PC-3 (cell line): ENCODE results near the gene RAB34. TPM values are rescaled to one million over a fixed set of nuclear protein-coding genes. Genes with fewer than 3 reads are reported as not detected.
A peak's percentile ranks its signal among the peaks of the same experiment; 100 is the strongest.

Experiments used
- ATAC-seq: fragments of 200-7000 bp; cut with Tn5 transposase; 2 replicates; pipeline ENCODE4 v1.9.1; 2020; ENCODE audit warnings: mild to moderate bottlenecking, moderate library complexity
- BruUV-seq: library from RNA; stranded (reverse); fragments of 400-500 nt; replicated peaks from 2 replicates; lab custom pipeline; 2021; lab: Mats Ljungman, UMichigan
- CTCF ChIA-PET: fragments of 300-600 bp; sonication (Branson Sonifier 250); formaldehyde crosslinking; loops from one replicate; lab custom pipeline; 2022; ENCODE audit warnings: antibody characterized with exemption; lab: Charles Lee
- POLR2A ChIA-PET: fragments of 300-600 bp; sonication (Branson Sonifier 250); formaldehyde crosslinking; loops from one replicate; lab custom pipeline; 2022; ENCODE audit warnings: antibody characterized with exemption; ENCODE audit not compliant: unreplicated experiment; lab: Charles Lee
- DNase-seq: peaks from one replicate; pipeline ENCODE4 v3.0.0-alpha.2; 2015
- H2AFZ ChIP-seq: fragments of 300-600 bp; sonication (generic); 2 replicates; pipeline ENCODE4 v1.6.0; 2016; ENCODE audit warnings: antibody characterized with exemption, low read length
- H3F3A ChIP-seq: fragments of 300-600 bp; sonication (generic); one replicate; pipeline ENCODE4 v1.6.0; 2017; ENCODE audit warnings: antibody characterized with exemption, low read length, control low read depth, mild to moderate bottlenecking; ENCODE audit not compliant: unreplicated experiment
- H3K27ac ChIP-seq: fragments of 300-600 bp; sonication (generic); 2 replicates; pipeline ENCODE4 v1.5.1; 2016; ENCODE audit warnings: mild to moderate bottlenecking, low read length
- H3K27me3 ChIP-seq: fragments of 300-600 bp; sonication (generic); 2 replicates; pipeline ENCODE4 v1.6.1; 2016; ENCODE audit warnings: low read length, mixed read lengths
- H3K36me3 ChIP-seq: fragments of 300-600 bp; sonication (generic); 2 replicates; pipeline ENCODE4 v1.6.1; 2016; ENCODE audit warnings: low read depth, mixed run types, low read length, mixed read lengths
- H3K4me1 ChIP-seq: fragments of 300-600 bp; sonication (generic); 2 replicates; pipeline ENCODE4 v1.5.1; 2016; ENCODE audit warnings: low read length; ENCODE audit not compliant: insufficient read depth
- H3K4me2 ChIP-seq: fragments of 300-600 bp; sonication (generic); 2 replicates; pipeline ENCODE4 v1.6.0; 2016; ENCODE audit warnings: low read length
- H3K4me3 ChIP-seq: fragments of 300-600 bp; sonication (generic); 2 replicates; pipeline ENCODE4 v1.5.1; 2016; ENCODE audit warnings: mild to moderate bottlenecking, low read length, mixed read lengths
- H3K79me2 ChIP-seq: fragments of 300-600 bp; sonication (generic); 2 replicates; pipeline ENCODE4 v1.6.1; 2017; ENCODE audit warnings: low read length, mixed read lengths
- H3K9ac ChIP-seq: fragments of 300-600 bp; sonication (generic); 2 replicates; pipeline ENCODE4 v1.6.0; 2016; ENCODE audit warnings: mild to moderate bottlenecking, low read length
- H3K9me2 ChIP-seq: fragments of 300-600 bp; sonication (generic); replicated peaks from 2 replicates; pipeline ENCODE4 v1.6.1; 2016; ENCODE audit warnings: mixed run types, low read length, mixed read lengths
- H3K9me3 ChIP-seq: fragments of 300-600 bp; sonication (generic); 2 replicates; pipeline ENCODE4 v1.6.1; 2016; ENCODE audit warnings: low read length, mixed read lengths
- H4K20me1 ChIP-seq: fragments of 300-600 bp; sonication (generic); 2 replicates; pipeline ENCODE4 v1.6.1; 2016; ENCODE audit warnings: low read length, mixed read lengths
- CTCF ChIP-seq: fragments of 300-600 bp; sonication (generic); conservative IDR thresholded peaks from 2 replicates; pipeline ENCODE4 v1.5.1; 2017; ENCODE audit warnings: antibody characterized with exemption, low read depth, mild to moderate bottlenecking, low read length
- EZH2 ChIP-seq: fragments of 300-600 bp; sonication (generic); IDR thresholded peaks from one replicate; pipeline ENCODE4 v1.6.1; 2017; ENCODE audit warnings: antibody characterized with exemption, mild to moderate bottlenecking, low read length; ENCODE audit not compliant: unreplicated experiment
- EZH2phosphoT487 ChIP-seq: fragments of 300-600 bp; sonication (generic); IDR thresholded peaks from 2 replicates; pipeline ENCODE4 v1.6.1; 2018; ENCODE audit warnings: mild to moderate bottlenecking, antibody characterized with exemption, low read length, borderline replicate concordance
- intact Hi-C: fragments of 100-400 bp; cut with micrococcal nuclease; formaldehyde crosslinking; loops from 2 replicates; pipeline ENCODE4 v1.9.0; 2023
- total RNA-seq: library from RNA; depleted of rRNA; stranded (reverse); fragments of >200 nt; gene quantifications from 2 replicates; pipeline ENCODE4 v1.2.3, GENCODE V29; 2014

The RAB34 gene
- total RNA-seq, 1 experiment from 2014 or later: 211 TPM

- DNase-seq (no peak), ATAC-seq (no peak)
- no peaks in the 10 kb centered on the region for H3K4me1 ChIP-seq
- no peak overlapping the region for H2AFZ ChIP-seq
- no TSS peak for BruUV-seq
- no peak overlapping the region for H3K9ac ChIP-seq
- no peak overlapping the region for H3K4me2 ChIP-seq
- H4K20me1 ChIP-seq: no peaks in the 10 kb centered on the region
- no peaks in the 10 kb centered on the region for H3K27me3 ChIP-seq
- no peaks in the 10 kb centered on the region for H3K79me2 ChIP-seq
- H3K9me3 ChIP-seq: no peaks in the 10 kb centered on the region
- H3K27ac ChIP-seq: no peak overlapping the region
- POLR2A ChIA-PET: no interaction called here
- intact Hi-C loops: no loop called here
- peaks cover 36% of the 10 kb centered on the region for H3K36me3 ChIP-seq
- TF ChIP-seq EZH2 (no peak), CTCF (no peak), EZH2phosphoT487 (no peak)
- no peaks in the 10 kb centered on the region for H3F3A ChIP-seq
- H3K4me3 ChIP-seq: no peak overlapping the region
- CTCF ChIA-PET: no interaction called here
- no peaks in the 10 kb centered on the region for H3K9me2 ChIP-seq
Observed at GRCh38 chr17:28682655-28683054, 35.0 kb downstream of the RAB34 start.

GRCh38 chr17:28675980-28676379 lies 41.7 kb downstream of the RAB34 start:
- no peak overlapping the region for H2AFZ ChIP-seq
- H3K9me3 ChIP-seq: no peaks in the 10 kb centered on the region
- H3K4me3 ChIP-seq: no peak overlapping the region
- no TSS peak for BruUV-seq
- DNase-seq: peak; percentile 39
- H3K4me2 ChIP-seq: no peak overlapping the region
- POLR2A ChIA-PET: no interaction called here
- H3F3A ChIP-seq: no peaks in the 10 kb centered on the region
- intact Hi-C loops: loop anchor here (1.0 kb wide), 1 partner anchor 29 kb away; no protein-coding TSS in a partner anchor
- H3K27ac ChIP-seq: no peak overlapping the region
- ATAC-seq: peak; percentile 65
- H3K36me3 ChIP-seq: peaks cover 32% of the 10 kb centered on the region; the same call in 1 of the 2 replicates
- no peaks in the 10 kb centered on the region for H3K27me3 ChIP-seq
- CTCF ChIA-PET: no interaction called here
- no peaks in the 10 kb centered on the region for H4K20me1 ChIP-seq
- no peaks in the 10 kb centered on the region for H3K79me2 ChIP-seq
- no peaks in the 10 kb centered on the region for H3K9me2 ChIP-seq
- peak; percentile 72 for TF ChIP-seq CTCF
- no peak for TF ChIP-seq EZH2
- no peak for TF ChIP-seq EZH2phosphoT487
- no peak overlapping the region for H3K9ac ChIP-seq
- H3K4me1 ChIP-seq: no peaks in the 10 kb centered on the region

- intact Hi-C loops: no loop called here
- Histone ChIP-seq H3K4me1 (no peaks in the 10 kb centered on the region), H3K9me2 (no peaks in the 10 kb centered on the region), H3K27ac (no peak overlapping the region), H3K36me3 (peaks cover 32% of the 10 kb centered on the region; the same call in 1 of the 2 replicates), H3K4me3 (no peak overlapping the region), H3K9me3 (no peaks in the 10 kb centered on the region), H3K9ac (no peak overlapping the region), H3K27me3 (no peaks in the 10 kb centered on the region), H4K20me1 (no peaks in the 10 kb centered on the region), H3F3A (no peaks in the 10 kb centered on the region), H3K4me2 (no peak overlapping the region), H2AFZ (no peak overlapping the region), H3K79me2 (no peaks in the 10 kb centered on the region)
- BruUV-seq: no TSS peak
- CTCF ChIA-PET: interaction anchor here (0.5 kb wide), 1 partner anchor 39 kb away, joined by 3 read pairs; no protein-coding TSS in a partner anchor
- POLR2A ChIA-PET: no interaction called here
- ATAC-seq (no peak), DNase-seq (no peak)
- TF ChIP-seq EZH2phosphoT487: no peak
- TF ChIP-seq CTCF: no peak
- TF ChIP-seq EZH2: no peak
Observed at GRCh38 chr17:28675490-28675889, 42.2 kb downstream of the RAB34 start.
